ENCODE results near the gene ETNK2.

GRCh38 chr1:204084247-204084772 lies 67.5 kb downstream of the ETNK2 start:
- TF ChIP-seq HDAC2 (IDR thresholded peaks at IDR 0.05) (no peak), RAD21 (conservative IDR thresholded peaks at IDR 0.05 in 1 of 2, IDR thresholded peaks at IDR 0.05 in 1 of 2) (no peak), CTCF (IDR thresholded peaks at IDR 0.05) (no peak), MAX (IDR thresholded peaks at IDR 0.05) (no peak), NR3C1 (IDR thresholded peaks at IDR 0.05) (no peak), CBX8 (IDR thresholded peaks at IDR 0.05) (no peak), POLR2A (IDR thresholded peaks at IDR 0.05; ENCODE audit: low read length) (no peak), SMC3 (IDR thresholded peaks at IDR 0.05) (no peak), CEBPB (IDR thresholded peaks at IDR 0.05) (no peak)

Measured in A549 (cell line).